Activated CD8-positive, alpha-beta memory T cell treated with anti-CD3 and anti-CD28 coated beads for 4 hours (primary cell): ENCODE measurements around the gene SIL1.

Experiments used
- DNase-seq, 2 donors: peaks; one replicate each; pipeline ENCODE4 v3.0.0-alpha.2; 2020; ENCODE audit warnings: low read depth in 2 of 2

The SIL1 gene

GRCh38 chr5:138943599-138944173, 254.5 kb downstream of the SIL1 start:
- DNase-seq = no peak

GRCh38 chr5:138942861-138943260, 255.3 kb downstream of the SIL1 start:
- no peak for DNase-seq

- DNase-seq = no peak
Observed at GRCh38 chr5:138942066-138942465, 256.1 kb downstream of the SIL1 start.

- no peak for DNase-seq
Observed at GRCh38 chr5:138938526-138938925, 259.6 kb downstream of the SIL1 start.

- DNase-seq = no peak
Observed at GRCh38 chr5:138937392-138938387, 260.5 kb downstream of the SIL1 start.

GRCh38 chr5:138936968-138937345, 261.2 kb downstream of the SIL1 start:
- no peak for DNase-seq

GRCh38 chr5:138936225-138936967, 261.8 kb downstream of the SIL1 start:
- no peak for DNase-seq

- no peak for DNase-seq
Observed at GRCh38 chr5:138935466-138935865, 262.7 kb downstream of the SIL1 start.

- DNase-seq = no peak
Observed at GRCh38 chr5:138934971-138935370, 263.2 kb downstream of the SIL1 start.

GRCh38 chr5:138933522-138934290, 264.5 kb downstream of the SIL1 start:
- no peak for DNase-seq

GRCh38 chr5:138932171-138932810, 265.9 kb downstream of the SIL1 start:
- no peak for DNase-seq

- DNase-seq = no peak
Observed at GRCh38 chr5:138930371-138931097, 267.6 kb downstream of the SIL1 start.

- no peak for DNase-seq
Observed at GRCh38 chr5:138929571-138929955, 268.6 kb downstream of the SIL1 start.

- no peak for DNase-seq
Observed at GRCh38 chr5:138927979-138928378, 270.2 kb downstream of the SIL1 start.

GRCh38 chr5:138927544-138927943, 270.6 kb downstream of the SIL1 start:
- DNase-seq = no peak

- no peak for DNase-seq
Observed at GRCh38 chr5:138926688-138927448, 271.3 kb downstream of the SIL1 start.

- no peak for DNase-seq
Observed at GRCh38 chr5:138926257-138926656, 271.9 kb downstream of the SIL1 start.

GRCh38 chr5:138925090-138925635, 273.0 kb downstream of the SIL1 start:
- no peak for DNase-seq

GRCh38 chr5:138922494-138922893, 275.7 kb downstream of the SIL1 start:
- no peak for DNase-seq
